ENCODE results near the gene HUS1.

DNA sequence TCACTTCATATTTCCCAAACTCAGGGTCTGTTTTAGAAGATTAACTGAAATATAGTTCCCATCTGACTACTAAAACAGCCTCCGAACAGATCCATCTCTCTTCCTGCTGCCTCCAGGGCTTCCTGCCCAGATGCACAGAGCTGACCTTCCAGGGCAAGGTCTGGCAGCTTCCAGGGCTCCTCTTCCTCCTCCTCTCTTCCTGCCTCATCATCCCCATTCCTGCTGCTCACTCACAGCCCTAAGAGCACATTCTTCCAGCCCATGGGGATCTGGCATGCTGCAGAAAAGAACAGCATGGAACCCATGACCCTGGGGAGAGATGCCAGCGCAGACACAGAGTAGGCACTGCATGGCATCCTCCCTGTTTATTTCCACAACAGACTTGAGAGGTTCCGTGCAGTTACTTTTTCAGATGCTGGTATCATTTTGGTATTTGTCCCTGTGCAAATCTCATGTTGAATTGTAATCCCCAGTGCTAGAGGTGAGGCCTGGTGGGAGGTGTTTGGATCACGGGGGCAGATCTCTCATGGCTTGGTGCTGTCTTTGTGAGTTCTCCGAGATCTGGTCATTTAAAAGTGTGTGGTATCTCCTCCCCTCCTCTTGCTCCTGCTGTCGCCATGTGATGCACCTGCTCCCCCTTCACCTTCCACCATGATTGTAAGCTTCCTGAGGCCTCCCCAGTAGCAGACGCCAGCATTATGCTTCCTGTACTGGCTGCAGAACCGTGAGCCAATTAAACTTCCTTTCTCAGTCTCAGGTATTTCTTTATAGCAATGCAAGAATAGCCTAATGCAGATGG, 35.5 kb downstream of the HUS1 start:
- TF ChIP-seq, protein P1, sequence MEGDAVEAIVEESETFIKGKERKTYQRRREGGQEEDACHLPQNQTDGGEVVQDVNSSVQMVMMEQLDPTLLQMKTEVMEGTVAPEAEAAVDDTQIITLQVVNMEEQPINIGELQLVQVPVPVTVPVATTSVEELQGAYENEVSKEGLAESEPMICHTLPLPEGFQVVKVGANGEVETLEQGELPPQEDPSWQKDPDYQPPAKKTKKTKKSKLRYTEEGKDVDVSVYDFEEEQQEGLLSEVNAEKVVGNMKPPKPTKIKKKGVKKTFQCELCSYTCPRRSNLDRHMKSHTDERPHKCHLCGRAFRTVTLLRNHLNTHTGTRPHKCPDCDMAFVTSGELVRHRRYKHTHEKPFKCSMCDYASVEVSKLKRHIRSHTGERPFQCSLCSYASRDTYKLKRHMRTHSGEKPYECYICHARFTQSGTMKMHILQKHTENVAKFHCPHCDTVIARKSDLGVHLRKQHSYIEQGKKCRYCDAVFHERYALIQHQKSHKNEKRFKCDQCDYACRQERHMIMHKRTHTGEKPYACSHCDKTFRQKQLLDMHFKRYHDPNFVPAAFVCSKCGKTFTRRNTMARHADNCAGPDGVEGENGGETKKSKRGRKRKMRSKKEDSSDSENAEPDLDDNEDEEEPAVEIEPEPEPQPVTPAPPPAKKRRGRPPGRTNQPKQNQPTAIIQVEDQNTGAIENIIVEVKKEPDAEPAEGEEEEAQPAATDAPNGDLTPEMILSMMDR (IDR thresholded peaks at IDR 0.05; ENCODE audit: insufficient read depth, low read length), result no peak
- no peak for TF ChIP-seq SPI1 (IDR thresholded peaks at IDR 0.05; ENCODE audit: borderline replicate concordance, low read depth)
- TF ChIP-seq POLR2AphosphoS5 (IDR thresholded peaks at IDR 0.05; ENCODE audit: low read depth), result no peak

All from HL-60 (cell line).